ENCODE measurements around the gene DLG1.

DLG1 gene

DNA sequence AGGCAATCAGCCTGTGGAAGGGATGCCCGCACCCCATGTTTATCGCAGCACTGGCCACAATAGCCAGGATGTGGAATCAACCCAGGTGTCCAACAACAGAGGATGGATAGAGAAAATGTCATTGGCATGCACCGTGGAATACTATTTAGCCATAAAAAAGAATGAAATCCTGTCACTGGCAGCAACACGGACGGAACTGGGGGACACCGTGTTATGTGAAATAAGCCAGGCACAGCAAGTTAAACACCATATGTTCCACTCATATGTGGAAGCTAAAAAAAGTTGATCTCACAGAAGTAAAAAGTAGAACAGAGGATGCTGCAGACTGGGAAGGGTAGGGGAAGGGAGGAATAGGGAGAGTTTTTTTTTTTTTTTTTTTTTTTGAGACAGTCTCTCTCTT lies 284.4 kb downstream of the DLG1 start:
- H3K27me3 ChIP-seq (replicated peaks; ENCODE audit: control insufficient read depth, insufficient read depth, low read length) = no peaks in the 10 kb centered on the region
- H3K36me3 ChIP-seq (ENCODE audit: control insufficient read depth, insufficient read depth, low read length) = no peaks in the 10 kb centered on the region
- TF ChIP-seq, protein P1, sequence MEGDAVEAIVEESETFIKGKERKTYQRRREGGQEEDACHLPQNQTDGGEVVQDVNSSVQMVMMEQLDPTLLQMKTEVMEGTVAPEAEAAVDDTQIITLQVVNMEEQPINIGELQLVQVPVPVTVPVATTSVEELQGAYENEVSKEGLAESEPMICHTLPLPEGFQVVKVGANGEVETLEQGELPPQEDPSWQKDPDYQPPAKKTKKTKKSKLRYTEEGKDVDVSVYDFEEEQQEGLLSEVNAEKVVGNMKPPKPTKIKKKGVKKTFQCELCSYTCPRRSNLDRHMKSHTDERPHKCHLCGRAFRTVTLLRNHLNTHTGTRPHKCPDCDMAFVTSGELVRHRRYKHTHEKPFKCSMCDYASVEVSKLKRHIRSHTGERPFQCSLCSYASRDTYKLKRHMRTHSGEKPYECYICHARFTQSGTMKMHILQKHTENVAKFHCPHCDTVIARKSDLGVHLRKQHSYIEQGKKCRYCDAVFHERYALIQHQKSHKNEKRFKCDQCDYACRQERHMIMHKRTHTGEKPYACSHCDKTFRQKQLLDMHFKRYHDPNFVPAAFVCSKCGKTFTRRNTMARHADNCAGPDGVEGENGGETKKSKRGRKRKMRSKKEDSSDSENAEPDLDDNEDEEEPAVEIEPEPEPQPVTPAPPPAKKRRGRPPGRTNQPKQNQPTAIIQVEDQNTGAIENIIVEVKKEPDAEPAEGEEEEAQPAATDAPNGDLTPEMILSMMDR (IDR thresholded peaks at IDR 0.05; ENCODE audit: insufficient read depth, low read length, poor library complexity, severe bottlenecking) = no peak
- no peak overlapping the region for H3K4me3 ChIP-seq (replicated peaks; ENCODE audit: low read depth, low read length)
- DNase-seq (ENCODE audit: extremely low read depth, insufficient read length) = no peak

- H3K4me3 ChIP-seq (replicated peaks; ENCODE audit: low read depth, low read length) = no peak overlapping the region
- no peaks in the 10 kb centered on the region for H3K27me3 ChIP-seq (replicated peaks; ENCODE audit: control insufficient read depth, insufficient read depth, low read length)
- no peaks in the 10 kb centered on the region for H3K36me3 ChIP-seq (ENCODE audit: control insufficient read depth, insufficient read depth, low read length)
- DNase-seq (ENCODE audit: extremely low read depth, insufficient read length) = no peak
- TF ChIP-seq, protein P1 (IDR thresholded peaks at IDR 0.05; ENCODE audit: insufficient read depth, low read length, poor library complexity, severe bottlenecking) = no peak
Observed at GRCh38 chr3:197012540-197012883, 285.9 kb downstream of the DLG1 start.

- DNase-seq (ENCODE audit: extremely low read depth, insufficient read length) = no peak
- TF ChIP-seq, protein P1 (IDR thresholded peaks at IDR 0.05; ENCODE audit: insufficient read depth, low read length, poor library complexity, severe bottlenecking) = no peak
- no peaks in the 10 kb centered on the region for H3K27me3 ChIP-seq (replicated peaks; ENCODE audit: control insufficient read depth, insufficient read depth, low read length)
Observed at GRCh38 chr3:197011780-197012539, 286.5 kb downstream of the DLG1 start.

GRCh38 chr3:197010556-197011351 lies 287.7 kb downstream of the DLG1 start:
- TF ChIP-seq, protein P1 (IDR thresholded peaks at IDR 0.05; ENCODE audit: insufficient read depth, low read length, poor library complexity, severe bottlenecking) = no peak

More at GRCh38 chr3:197011780-197012539, 286.5 kb downstream of the DLG1 start:
- Histone ChIP-seq H3K36me3 (ENCODE audit: control insufficient read depth, insufficient read depth, low read length) (no peaks in the 10 kb centered on the region), H3K4me3 (replicated peaks; ENCODE audit: low read depth, low read length) (no peak overlapping the region)

GRCh38 chr3:197009532-197010019 lies 288.8 kb downstream of the DLG1 start:
- Histone ChIP-seq H3K27me3 (replicated peaks; ENCODE audit: control insufficient read depth, insufficient read depth, low read length) (no peaks in the 10 kb centered on the region), H3K36me3 (ENCODE audit: control insufficient read depth, insufficient read depth, low read length) (no peaks in the 10 kb centered on the region), H3K4me3 (replicated peaks; ENCODE audit: low read depth, low read length) (no peak overlapping the region)
- DNase-seq (ENCODE audit: extremely low read depth, insufficient read length) = no peak
- TF ChIP-seq, protein P1 (IDR thresholded peaks at IDR 0.05; ENCODE audit: insufficient read depth, low read length, poor library complexity, severe bottlenecking) = no peak

More at GRCh38 chr3:197010556-197011351, 287.7 kb downstream of the DLG1 start:
- Histone ChIP-seq H3K27me3 (replicated peaks; ENCODE audit: control insufficient read depth, insufficient read depth, low read length) (no peaks in the 10 kb centered on the region), H3K36me3 (ENCODE audit: control insufficient read depth, insufficient read depth, low read length) (no peaks in the 10 kb centered on the region), H3K4me3 (replicated peaks; ENCODE audit: low read depth, low read length) (no peak overlapping the region)
- DNase-seq (ENCODE audit: extremely low read depth, insufficient read length) = no peak

Measured in GM06990 (cell line).